IMR-90 (cell line): ENCODE measurements around the gene OR9G1. TPM values are rescaled to one million over a fixed set of nuclear protein-coding genes. Genes with fewer than 3 reads are reported as not detected.

Source experiments
- ATAC-seq: fragments of 200-7000 bp; cut with Tn5 transposase; 2 replicates; pipeline ENCODE4 v1.9.1; 2020; ENCODE audit warnings: low read depth, mild to moderate bottlenecking, moderate library complexity
- BruUV-seq: library from RNA; stranded (reverse); fragments of 400-500 nt; replicated peaks from 2 replicates; lab custom pipeline; 2021; lab: Mats Ljungman, UMichigan
- CTCF ChIA-PET: fragments of 300-600 bp; formaldehyde crosslinking; extraction: SDS; loops from one replicate; lab custom pipeline; 2021; ENCODE audit warnings: antibody characterized with exemption; lab: Yijun Ruan, JAX
- POLR2A ChIA-PET: fragments of 300-600 bp; sonication (Branson Sonifier 250); formaldehyde crosslinking; loops from one replicate; lab custom pipeline; 2022; ENCODE audit warnings: antibody characterized with exemption; ENCODE audit not compliant: unreplicated experiment; lab: Charles Lee
- DNase-seq: peaks from one replicate; pipeline ENCODE4 v3.0.0; 2013
- H2AFZ ChIP-seq: replicated peaks from 2 replicates; pipeline ENCODE3; 2013; ENCODE audit warnings: low read length, mild to moderate bottlenecking; ENCODE audit not compliant: poor library complexity
- H2AK5ac ChIP-seq: 2 replicates; pipeline ENCODE4 v1.6.1; 2013; ENCODE audit warnings: low read depth, low read length, inconsistent platforms
- H2AK9ac ChIP-seq: replicated peaks from 2 replicates; pipeline ENCODE3; 2013; ENCODE audit warnings: mild to moderate bottlenecking, low read depth, low read length, moderate library complexity; ENCODE audit not compliant: poor library complexity
- H2BK120ac ChIP-seq: 2 replicates; pipeline ENCODE4 v1.6.1; 2013; ENCODE audit warnings: low read depth, low read length, inconsistent platforms
- H2BK15ac ChIP-seq: 3 replicates; pipeline ENCODE4 v1.6.1; 2013; ENCODE audit warnings: low read depth, low read length, inconsistent platforms
- H2BK20ac ChIP-seq: 2 replicates; pipeline ENCODE4 v1.6.1; 2013; ENCODE audit warnings: low read depth, mild to moderate bottlenecking, inconsistent platforms, low read length, moderate library complexity
- H2BK5ac ChIP-seq: 2 replicates; pipeline ENCODE4 v1.6.1; 2013; ENCODE audit warnings: mild to moderate bottlenecking, low read depth, low read length, inconsistent platforms; ENCODE audit not compliant: poor library complexity, severe bottlenecking
- H3K14ac ChIP-seq: replicated peaks from 2 replicates; pipeline ENCODE4 v1.6.1; 2013; ENCODE audit warnings: low read depth, low read length, inconsistent platforms
- H3K18ac ChIP-seq: 2 replicates; pipeline ENCODE4 v1.6.1; 2013; ENCODE audit warnings: low read depth, low read length, control low read depth
- H3K23ac ChIP-seq: 2 replicates; pipeline ENCODE4 v1.6.1; 2013; ENCODE audit warnings: low read depth, low read length, inconsistent platforms
- H3K27ac ChIP-seq: 2 replicates; pipeline ENCODE4 v1.5.1; 2013; ENCODE audit warnings: mild to moderate bottlenecking, control low read depth, low read length; ENCODE audit not compliant: insufficient read depth
- H3K27me3 ChIP-seq: 2 replicates; pipeline ENCODE4 v1.6.1; 2013; ENCODE audit warnings: low read length; ENCODE audit not compliant: control insufficient read depth, insufficient read depth
- H3K36me3 ChIP-seq: 2 replicates; pipeline ENCODE4 v1.6.1; 2013; ENCODE audit warnings: low read length, mixed read lengths; ENCODE audit not compliant: control insufficient read depth, insufficient read depth
- H3K4ac ChIP-seq: 2 replicates; pipeline ENCODE4 v1.6.1; 2013; ENCODE audit warnings: low read depth, low read length, inconsistent platforms
- H3K4me1 ChIP-seq: 2 replicates; pipeline ENCODE4 v1.6.1; 2013; ENCODE audit warnings: low read length, mixed read lengths; ENCODE audit not compliant: control insufficient read depth, insufficient read depth
- H3K4me2 ChIP-seq: 2 replicates; pipeline ENCODE4 v1.6.1; 2013; ENCODE audit warnings: low read depth, mild to moderate bottlenecking, control low read depth, low read length, moderate library complexity
- H3K4me3 ChIP-seq: 2 replicates; pipeline ENCODE4 v1.5.1; 2013; ENCODE audit warnings: low read depth, mild to moderate bottlenecking, control low read depth, low read length, moderate library complexity; ENCODE audit not compliant: insufficient read depth
- H3K56ac ChIP-seq: 2 replicates; pipeline ENCODE4 v1.6.1; 2013; ENCODE audit warnings: low read length, inconsistent platforms; ENCODE audit not compliant: insufficient read depth; ENCODE audit errors: extremely low read depth
- H3K79me1 ChIP-seq, 2 experiments: 2 replicates each; pipeline ENCODE4 v1.6.1; 2013; ENCODE audit warnings: low read length in 2 of 2, inconsistent platforms in 1 of 2, low read depth in 1 of 2
- H3K9ac ChIP-seq: 2 replicates; pipeline ENCODE4 v1.6.1; 2013; ENCODE audit warnings: low read depth, low read length, control low read depth
- H3K9me1 ChIP-seq: 2 replicates; pipeline ENCODE4 v1.6.1; 2013; ENCODE audit warnings: low read length, inconsistent platforms; ENCODE audit not compliant: insufficient read depth
- H3K9me3 ChIP-seq: 2 replicates; pipeline ENCODE4 v1.6.1; 2013; ENCODE audit warnings: low read length; ENCODE audit not compliant: control insufficient read depth, insufficient read depth
- H4K20me1 ChIP-seq: 2 replicates; pipeline ENCODE4 v1.6.1; 2013; ENCODE audit warnings: low read length, inconsistent platforms; ENCODE audit not compliant: insufficient read depth
- H4K5ac ChIP-seq: 2 replicates; pipeline ENCODE4 v1.6.1; 2013; ENCODE audit warnings: mild to moderate bottlenecking, low read depth, low read length, control low read depth
- H4K8ac ChIP-seq, 2 experiments: 2 replicates each; pipeline ENCODE4 v1.6.1; 2013; ENCODE audit warnings: low read depth in 2 of 2, low read length in 2 of 2, control low read depth in 1 of 2, inconsistent platforms in 1 of 2
- H4K91ac ChIP-seq: 2 replicates; pipeline ENCODE4 v1.6.1; 2013; ENCODE audit warnings: low read depth, low read length, inconsistent platforms; ENCODE audit not compliant: insufficient read depth
- CEBPB ChIP-seq: IDR thresholded peaks from 2 replicates; pipeline ENCODE4 v1.6.1; 2012; ENCODE audit warnings: low read depth, low read length, improper control_type of control experiment
- CHD1 ChIP-seq: IDR thresholded peaks from 2 replicates; pipeline ENCODE4 v1.6.1; 2012; ENCODE audit warnings: low read depth, low read length, improper control_type of control experiment
- MAZ ChIP-seq: IDR thresholded peaks from 2 replicates; pipeline ENCODE4 v1.6.1; 2012; ENCODE audit warnings: low read depth, mild to moderate bottlenecking, low read length, improper control_type of control experiment, moderate library complexity, borderline replicate concordance
- POLR2A ChIP-seq: IDR thresholded peaks from 2 replicates; pipeline ENCODE4 v1.6.1; 2012; ENCODE audit warnings: mild to moderate bottlenecking, low read depth, low read length
- RAD21 ChIP-seq: IDR thresholded peaks from 2 replicates; pipeline ENCODE4 v1.6.1; 2012; ENCODE audit warnings: low read length, improper control_type of control experiment
- RCOR1 ChIP-seq: IDR thresholded peaks from 2 replicates; pipeline ENCODE4 v1.6.1; 2012; ENCODE audit warnings: mild to moderate bottlenecking, low read length, improper control_type of control experiment; ENCODE audit not compliant: insufficient replicate concordance
- WGBS, 2 experiments: methylation state at CpG; one replicate each; pipeline versions ENCODE4 v1.1.5 to v1.1.7; 2013; ENCODE audit warnings: missing lambda C conversion rate in 2 of 2; ENCODE audit not compliant: insufficient read length in 1 of 2; ENCODE audit errors: extremely low coverage in 2 of 2; 5-methylcytosine and 5-hydroxymethylcytosine counted together
- dilution Hi-C: fragments of 300-500 bp; cut with HindIII; formaldehyde crosslinking; loops from one replicate; pipeline ENCODE4 v1.14.3; 2018; ENCODE audit warnings: low sequenced_read_pairs; ENCODE audit not compliant: unreplicated experiment
- in situ Hi-C: fragments of 300-500 bp; cut with MboI; formaldehyde crosslinking; loops from 3 replicates; pipeline ENCODE4 v1.14.3; 2019; ENCODE audit warnings: low sequenced_read_pairs, inconsistent platforms, mixed read lengths
- intact Hi-C: fragments of 100-400 bp; cut with micrococcal nuclease; formaldehyde crosslinking; loops from 2 replicates; pipeline ENCODE4 v1.10.0; 2022
- polyA plus RNA-seq, 3 experiments: library from polyadenylated mRNA; depleted of rRNA; stranded (reverse); fragments of >200 nt; gene quantifications; 2 replicates each; pipeline ENCODE4 v1.2.3, GENCODE V29; 2012; ENCODE audit warnings: low replicate concordance in 1 of 3
- total RNA-seq: library from RNA; depleted of rRNA; stranded (reverse); fragments of >200 nt; gene quantifications from 2 replicates; pipeline ENCODE4 v1.2.3, GENCODE V29; 2012
- TF ChIP-seq, protein P1 (sequence below): fragments of 150-350 bp; IDR thresholded peaks from 2 replicates; pipeline ENCODE4 v1.6.1; 2017; ENCODE audit warnings: mild to moderate bottlenecking, antibody characterized with exemption, low read length, low read depth
- TF ChIP-seq, protein P2 (sequence below): conservative IDR thresholded peaks from 2 replicates; pipeline ENCODE4 v1.5.1; 2012; ENCODE audit warnings: mild to moderate bottlenecking, low read depth, low read length, improper control_type of control experiment

OR9G1 gene
- total and polyA plus RNA-seq, 2 of the 4 experiments (the other 2 are of a cell fraction): not detected

DNA sequence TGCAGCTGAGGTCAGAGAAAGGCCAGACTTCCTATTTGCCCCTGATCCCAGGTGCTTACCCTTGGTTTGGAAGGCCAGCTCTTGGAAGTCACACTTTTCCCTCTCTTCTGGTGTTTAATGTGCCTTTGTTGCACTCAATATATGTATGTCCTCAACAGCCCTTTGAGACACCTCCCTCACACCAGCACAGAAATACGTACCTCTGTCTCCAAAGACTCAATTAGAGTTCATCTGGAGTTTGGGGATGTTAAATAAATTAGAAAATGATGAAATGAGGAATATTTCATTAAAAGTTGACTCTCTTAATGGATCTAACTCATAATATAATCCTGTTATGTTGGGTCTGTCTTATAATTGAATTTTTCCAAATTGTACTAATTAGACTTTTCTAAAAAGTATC lies 49.7 kb downstream of the OR9G1 start, which contains the start of gene OR9G4:
Gene OR9G4, minus strand, starts transcription at position 101 of the 400 bp plus-strand sequence. CDS start 4,931 bp downstream, outside the sequence.
- H2BK20ac ChIP-seq: no peak within 1 kb of the TSS
- H3K27me3 ChIP-seq: no peaks in the 10 kb centered on the region
- DNase-seq (no peak), ATAC-seq (no peak)
- H2BK5ac ChIP-seq: no peak within 1 kb of the TSS
- no peak within 1 kb of the TSS for H2BK120ac ChIP-seq
- no peak within 1 kb of the TSS for H3K4ac ChIP-seq
- no peak within 1 kb of the TSS for H3K4me3 ChIP-seq
- no peaks in the 10 kb centered on the region for H3K36me3 ChIP-seq
- peaks cover 16% of the 10 kb centered on the region for H3K9me3 ChIP-seq
- H3K14ac ChIP-seq: no peak within 1 kb of the TSS
- no peak within 1 kb of the TSS for H2AFZ ChIP-seq
- no peak within 1 kb of the TSS for H3K27ac ChIP-seq
- dilution Hi-C loops: no loop called here
- no peaks in the 10 kb centered on the region for H4K20me1 ChIP-seq
- H4K91ac ChIP-seq: no peak within 1 kb of the TSS
- POLR2A ChIA-PET: no interaction called here
- H3K4me2 ChIP-seq: no peak within 1 kb of the TSS
- no peaks in the 10 kb centered on the region for H3K9me1 ChIP-seq
- BruUV-seq: no TSS peak
- H3K9ac ChIP-seq: no peak within 1 kb of the TSS
- no peak within 1 kb of the TSS for H3K56ac ChIP-seq
- H4K5ac ChIP-seq: no peak within 1 kb of the TSS
- H2AK5ac ChIP-seq: no peak within 1 kb of the TSS
- H3K4me1 ChIP-seq: no peaks in the 10 kb centered on the region
- in situ Hi-C loops: no loop called here
- H3K23ac ChIP-seq: no peak within 1 kb of the TSS
- intact Hi-C loops: no loop called here
- no peak within 1 kb of the TSS for H2BK15ac ChIP-seq
- H3K18ac ChIP-seq: no peak within 1 kb of the TSS
- CTCF ChIA-PET: no interaction called here
- WGBS, 2 experiments: no CpG with 5 or more reads among the region's 1 CpG
- TF ChIP-seq RAD21 (no peak), MAZ (no peak), CEBPB (no peak), CHD1 (no peak), POLR2A (no peak), RCOR1 (no peak)
- TF ChIP-seq, protein P1, sequence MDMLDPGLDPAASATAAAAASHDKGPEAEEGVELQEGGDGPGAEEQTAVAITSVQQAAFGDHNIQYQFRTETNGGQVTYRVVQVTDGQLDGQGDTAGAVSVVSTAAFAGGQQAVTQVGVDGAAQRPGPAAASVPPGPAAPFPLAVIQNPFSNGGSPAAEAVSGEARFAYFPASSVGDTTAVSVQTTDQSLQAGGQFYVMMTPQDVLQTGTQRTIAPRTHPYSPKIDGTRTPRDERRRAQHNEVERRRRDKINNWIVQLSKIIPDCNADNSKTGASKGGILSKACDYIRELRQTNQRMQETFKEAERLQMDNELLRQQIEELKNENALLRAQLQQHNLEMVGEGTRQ: no peak
- TF ChIP-seq, protein P2, sequence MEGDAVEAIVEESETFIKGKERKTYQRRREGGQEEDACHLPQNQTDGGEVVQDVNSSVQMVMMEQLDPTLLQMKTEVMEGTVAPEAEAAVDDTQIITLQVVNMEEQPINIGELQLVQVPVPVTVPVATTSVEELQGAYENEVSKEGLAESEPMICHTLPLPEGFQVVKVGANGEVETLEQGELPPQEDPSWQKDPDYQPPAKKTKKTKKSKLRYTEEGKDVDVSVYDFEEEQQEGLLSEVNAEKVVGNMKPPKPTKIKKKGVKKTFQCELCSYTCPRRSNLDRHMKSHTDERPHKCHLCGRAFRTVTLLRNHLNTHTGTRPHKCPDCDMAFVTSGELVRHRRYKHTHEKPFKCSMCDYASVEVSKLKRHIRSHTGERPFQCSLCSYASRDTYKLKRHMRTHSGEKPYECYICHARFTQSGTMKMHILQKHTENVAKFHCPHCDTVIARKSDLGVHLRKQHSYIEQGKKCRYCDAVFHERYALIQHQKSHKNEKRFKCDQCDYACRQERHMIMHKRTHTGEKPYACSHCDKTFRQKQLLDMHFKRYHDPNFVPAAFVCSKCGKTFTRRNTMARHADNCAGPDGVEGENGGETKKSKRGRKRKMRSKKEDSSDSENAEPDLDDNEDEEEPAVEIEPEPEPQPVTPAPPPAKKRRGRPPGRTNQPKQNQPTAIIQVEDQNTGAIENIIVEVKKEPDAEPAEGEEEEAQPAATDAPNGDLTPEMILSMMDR: no peak
- no peak within 1 kb of the TSS for H2AK9ac ChIP-seq
- H4K8ac ChIP-seq: no peak within 1 kb of the TSS
- H3K79me1 ChIP-seq: no peaks in the 10 kb centered on the region
